Measurements from ENCODE around the gene PARD3B. TPM values are rescaled to one million over a fixed set of nuclear protein-coding genes. Genes with fewer than 3 reads are reported as not detected.

PARD3B gene
- total and polyA plus RNA-seq, 2 experiments from 2014 or later: 3.5 to 4.4 TPM

- Histone ChIP-seq H3K27ac (ENCODE audit: low read depth) (no peak overlapping the region), H3K36me3 (ENCODE audit: insufficient read depth) (no peaks in the 10 kb centered on the region), H3K79me2 (replicated peaks; ENCODE audit: insufficient read depth) (no peaks in the 10 kb centered on the region), H3K4me3 (no peak overlapping the region), H3K4me1 (ENCODE audit: insufficient read depth) (peaks cover 9% of the 10 kb centered on the region), H3F3A (replicated peaks; ENCODE audit: low read depth) (0 out of 2 replicates have a peak, but pooled peaks cover under 1% of the 10 kb centered on the region), H3K27me3 (ENCODE audit: insufficient read depth) (peaks cover 14% of the 10 kb centered on the region), H2AFZ (no peak overlapping the region), H3K4me2 (no peak overlapping the region), H4K20me1 (replicated peaks; ENCODE audit: insufficient read depth) (no peaks in the 10 kb centered on the region), H3K9me2 (ENCODE audit: insufficient read depth) (no peaks in the 10 kb centered on the region)
- no peak for ATAC-seq
- Mint-ChIP-seq H3K27ac (no peak overlapping the region), H3K4me3 (no peak overlapping the region), H3K9me3 (no peaks in the 10 kb centered on the region), H3K36me3 (ENCODE audit: low read depth) (no peaks in the 10 kb centered on the region), H3K4me1 (no peaks in the 10 kb centered on the region), H3K27me3 (ENCODE audit: insufficient read depth, low read depth, poor library complexity) (peaks cover 8% of the 10 kb centered on the region)
- TF ChIP-seq ZNF462 (CRISPR knock-in tag; IDR thresholded peaks at IDR 0.05) (no peak), NANOG (IDR thresholded peaks at IDR 0.05; ENCODE audit: borderline replicate concordance) (no peak), CTCF (conservative IDR thresholded peaks at IDR 0.05; ENCODE audit: low read depth in 2 of 2) (no peak), ZNF114 (CRISPR knock-in tag; IDR thresholded peaks at IDR 0.05) (no peak), REST (IDR thresholded peaks at IDR 0.05; ENCODE audit: unreplicated experiment) (no peak), ZNF331 (CRISPR knock-in tag; IDR thresholded peaks at IDR 0.05; ENCODE audit: low read depth) (no peak), EZH2phosphoT487 (IDR thresholded peaks at IDR 0.05; ENCODE audit: unreplicated experiment) (no peak), EZH2 (IDR thresholded peaks at IDR 0.05; ENCODE audit: low read depth, unreplicated experiment) (no peak), POLR2AphosphoS5 (IDR thresholded peaks at IDR 0.05; ENCODE audit: low read depth) (no peak)
- DNase-seq (ENCODE audit: low spot score): no peak
Observed at GRCh38 chr2:204539019-204539385, 6.3 kb upstream of the PARD3B start.
